IPS-NIHi11 (cell line): ENCODE measurements around the gene LNX1.

ENCODE experiments used
- DNase-seq: peaks from one replicate; pipeline ENCODE4 v3.0.0; 2012; ENCODE audit warnings: mixed read lengths, low spot score

The LNX1 gene

GRCh38 chr4:53591372-53591892 lies at the start of gene LNX1:
LNX1 (minus strand) TSS chr4:53591486; CDS start chr4:53574002, 17,484 bp downstream.
- DNase-seq, result peak; percentile 85

GRCh38 chr4:53640576-53641453 lies 49.5 kb upstream of the LNX1 start:
- DNase-seq, result no peak

GRCh38 chr4:53638919-53639318 lies 47.6 kb upstream of the LNX1 start:
- no peak for DNase-seq

GRCh38 chr4:53637348-53637747 lies 46.1 kb upstream of the LNX1 start:
- DNase-seq, result no peak

- DNase-seq, result no peak
These were observed 44.6 kb upstream of the LNX1 start for GRCh38 chr4:53635697-53636483.

GRCh38 chr4:53633608-53634007 lies 42.3 kb upstream of the LNX1 start:
- no peak for DNase-seq

GRCh38 chr4:53629296-53629695 lies 38.0 kb upstream of the LNX1 start:
- DNase-seq, result no peak

- no peak for DNase-seq
These were observed 35.2 kb upstream of the LNX1 start for GRCh38 chr4:53626491-53626890.

- no peak for DNase-seq
These were observed 34.6 kb upstream of the LNX1 start for GRCh38 chr4:53625888-53626287.

- DNase-seq, result no peak
These were observed 31.5 kb upstream of the LNX1 start for GRCh38 chr4:53622739-53623151.

- no peak for DNase-seq
These were observed 29.7 kb upstream of the LNX1 start for GRCh38 chr4:53620956-53621355.

- no peak for DNase-seq
These were observed 28.1 kb upstream of the LNX1 start for GRCh38 chr4:53619431-53619830.

- DNase-seq, result no peak
These were observed 27.0 kb upstream of the LNX1 start for GRCh38 chr4:53618321-53618720.

GRCh38 chr4:53617101-53617680 lies 25.9 kb upstream of the LNX1 start:
- DNase-seq, result no peak

- DNase-seq, result no peak
These were observed 24.9 kb upstream of the LNX1 start for GRCh38 chr4:53616219-53616618.

- DNase-seq, result peak; percentile 29
These were observed 23.3 kb upstream of the LNX1 start for GRCh38 chr4:53614591-53614990.

- no peak for DNase-seq
These were observed 22.1 kb upstream of the LNX1 start for GRCh38 chr4:53613428-53613827.

GRCh38 chr4:53608649-53609048 lies 17.4 kb upstream of the LNX1 start:
- DNase-seq, result no peak

- DNase-seq, result no peak
These were observed 17.0 kb upstream of the LNX1 start for GRCh38 chr4:53608242-53608641.

GRCh38 chr4:53605783-53606182 lies 14.5 kb upstream of the LNX1 start:
- no peak for DNase-seq

GRCh38 chr4:53602390-53602789 lies 11.1 kb upstream of the LNX1 start:
- no peak for DNase-seq

GRCh38 chr4:53601251-53601764 lies 10.0 kb upstream of the LNX1 start:
- DNase-seq, result peak; percentile 56
